A549 (cell line): ENCODE data around the gene NTM. TPM values are rescaled to one million over a fixed set of nuclear protein-coding genes. Genes with fewer than 3 reads are reported as not detected.

ENCODE experiments used
- ATAC-seq, 2 experiments: fragments of 200-7000 bp in 1 of 2; fragments of >200 bp in 1 of 2; cut with Nextera tagmentation in 1 of 2; cut with Tn5 transposase in 1 of 2; 3 replicates each; pipeline versions ENCODE4 v1.8.0 to v1.9.1; 2018 to 2020; ENCODE audit warnings: mild to moderate bottlenecking in 1 of 2, moderate library complexity in 1 of 2
- CTCF ChIA-PET: fragments of 300-600 bp; sonication (Branson Sonifier 250); formaldehyde crosslinking; extraction: SDS; loops from one replicate; lab custom pipeline; 2021; ENCODE audit warnings: antibody characterized with exemption, inconsistent platforms; lab: Yijun Ruan, JAX
- POLR2A ChIA-PET: fragments of 350-600 bp; formaldehyde crosslinking; extraction: SDS; loops from one replicate; lab custom pipeline; 2021; ENCODE audit warnings: antibody characterized with exemption, inconsistent platforms; lab: Yijun Ruan, JAX
- DNase-seq, 2 experiments: peaks; one replicate each; pipeline versions ENCODE4 v3.0.0 to v3.0.0-alpha.2; 2011 to 2016; ENCODE audit warnings: low read depth in 1 of 2, low spot score in 1 of 2
- FAIRE-seq: peaks from 2 replicates; lab custom pipeline; 2011; peaks lifted over from hg19 to GRCh38; lab: Jason Lieb, UNC
- H3K27ac ChIP-seq, 2 experiments: fragments of >200 bp; sonication (Bioruptor Twin); formaldehyde crosslinking; 3 replicates each; pipeline ENCODE4 v1.5.1; 2016 to 2017
- H3K4me1 ChIP-seq: fragments of >200 bp; sonication (Bioruptor Twin); formaldehyde crosslinking; 3 replicates; pipeline ENCODE4 v1.6.1; 2016
- H3K4me2 ChIP-seq: fragments of >200 bp; sonication (Bioruptor Twin); formaldehyde crosslinking; 3 replicates; pipeline ENCODE4 v1.6.1; 2016
- H3K4me3 ChIP-seq: fragments of >200 bp; sonication (Bioruptor Twin); formaldehyde crosslinking; 3 replicates; pipeline ENCODE4 v1.5.1; 2016
- H3K9me3 ChIP-seq: fragments of >200 bp; sonication (Bioruptor Twin); formaldehyde crosslinking; 3 replicates; pipeline ENCODE4 v1.6.1; 2016
- CHD2 ChIP-seq: fragments of 150-350 bp; IDR thresholded peaks from 2 replicates; pipeline ENCODE4 v1.6.1; 2014; ENCODE audit warnings: low read length; ENCODE audit not compliant: partially characterized antibody
- EHF ChIP-seq: fragments of 250-450 bp; sonication (Bioruptor Pico); IDR thresholded peaks from 2 replicates; pipeline ENCODE4 v1.5.0; 2020; ENCODE audit warnings: mild to moderate bottlenecking
- EHMT2 ChIP-seq: fragments of 200-600 bp; sonication (generic); IDR thresholded peaks from 2 replicates; pipeline ENCODE4 v1.6.1; 2016; ENCODE audit warnings: antibody characterized with exemption, low read depth, mild to moderate bottlenecking, moderate library complexity
- ESRRA ChIP-seq: fragments of 150-350 bp; IDR thresholded peaks from 2 replicates; pipeline ENCODE4 v1.6.1; 2014; ENCODE audit warnings: mild to moderate bottlenecking, low read length, borderline replicate concordance
- FOSB ChIP-seq: fragments of 250-450 bp; sonication (Bioruptor Pico); IDR thresholded peaks from 2 replicates; pipeline ENCODE4 v1.5.0; 2020; ENCODE audit warnings: mild to moderate bottlenecking, moderate library complexity
- FOSL2 ChIP-seq, 2 experiments: fragments of 450-650 bp in 1 of 2; fragments of >200 bp in 1 of 2; sonication (Bioruptor Twin) in 1 of 2; formaldehyde crosslinking; IDR thresholded peaks; 2 replicates each; pipeline versions ENCODE4 v1.5.0 to v1.6.1; 2016 to 2020; ENCODE audit warnings: mild to moderate bottlenecking in 1 of 2, moderate library complexity in 1 of 2
- HEYL ChIP-seq: fragments of 250-450 bp; sonication (Bioruptor Pico); IDR thresholded peaks from 2 replicates; pipeline ENCODE4 v1.8.0; 2021; ENCODE audit warnings: mild to moderate bottlenecking, moderate library complexity
- HOXB13 ChIP-seq: fragments of 250-450 bp; sonication (Bioruptor Pico); IDR thresholded peaks from 2 replicates; pipeline ENCODE4 v1.5.0; 2020; ENCODE audit warnings: low read depth, mild to moderate bottlenecking, moderate library complexity
- HOXB5 ChIP-seq: fragments of 250-450 bp; sonication (Bioruptor Pico); IDR thresholded peaks from 2 replicates; pipeline ENCODE4 v1.5.0; 2020; ENCODE audit warnings: mild to moderate bottlenecking, moderate library complexity
- KDM1A ChIP-seq: fragments of 200-600 bp; sonication (generic); IDR thresholded peaks from 2 replicates; pipeline ENCODE4 v1.6.1; 2016; ENCODE audit warnings: low read depth, mild to moderate bottlenecking
- KDM5A ChIP-seq: fragments of 200-600 bp; sonication (generic); IDR thresholded peaks from 2 replicates; pipeline ENCODE4 v1.6.1; 2016; ENCODE audit warnings: antibody characterized with exemption, mild to moderate bottlenecking
- MAFK ChIP-seq: fragments of 450-650 bp; IDR thresholded peaks from 2 replicates; pipeline ENCODE4 v1.6.1; 2014; ENCODE audit not compliant: partially characterized antibody
- NFE2L2 ChIP-seq: fragments of 150-350 bp; conservative IDR thresholded peaks from 2 replicates; pipeline ENCODE4 v1.6.1; 2014; ENCODE audit warnings: low read length
- NPAS2 ChIP-seq: fragments of 250-450 bp; sonication (Bioruptor Pico); IDR thresholded peaks from 2 replicates; pipeline ENCODE4 v1.8.0; 2022; ENCODE audit warnings: mild to moderate bottlenecking, moderate library complexity, borderline replicate concordance
- NR3C1 ChIP-seq: fragments of >200 bp; sonication (Bioruptor Twin); formaldehyde crosslinking; IDR thresholded peaks from 3 replicates; pipeline ENCODE4 v1.6.1; 2017
- PHF8 ChIP-seq: fragments of 200-600 bp; sonication (generic); IDR thresholded peaks from 2 replicates; pipeline ENCODE4 v1.6.1; 2016; ENCODE audit warnings: low read depth, mild to moderate bottlenecking, antibody characterized with exemption, moderate library complexity, borderline replicate concordance
- POLR2A ChIP-seq: IDR thresholded peaks from 2 replicates; pipeline ENCODE4 v1.6.1; 2012; ENCODE audit warnings: mild to moderate bottlenecking, low read length
- RARB ChIP-seq: fragments of 250-450 bp; sonication (Bioruptor Pico); IDR thresholded peaks from 2 replicates; pipeline ENCODE4 v1.8.0; 2021; ENCODE audit warnings: mild to moderate bottlenecking, moderate library complexity
- SMC3 ChIP-seq: fragments of >200 bp; sonication (Bioruptor Twin); formaldehyde crosslinking; IDR thresholded peaks from 3 replicates; pipeline ENCODE4 v1.6.1; 2018; ENCODE audit warnings: inconsistent platforms
- TP53 ChIP-seq: fragments of 250-450 bp; sonication (Bioruptor Pico); IDR thresholded peaks from 2 replicates; pipeline ENCODE4 v1.5.0; 2021; ENCODE audit warnings: mild to moderate bottlenecking, moderate library complexity
- ZNF302 ChIP-seq: fragments of 250-450 bp; sonication (Bioruptor Pico); IDR thresholded peaks from 2 replicates; pipeline ENCODE4 v1.9.0; 2021; ENCODE audit warnings: inconsistent platforms, mild to moderate bottlenecking, moderate library complexity
- WGBS: methylation state at CpG from one replicate; pipeline ENCODE4 v1.1.6; 2017; ENCODE audit errors: missing lambda C conversion rate; 5-methylcytosine and 5-hydroxymethylcytosine counted together
- polyA plus RNA-seq, 4 experiments: library from polyadenylated mRNA; depleted of rRNA in 3 of 4; stranded (reverse); fragments of >200 nt; fragmentation: RNase III in 1 of 4; extraction: RNeasy Plus Mini Kit Qiagen cat#74134 plus additional on column Dnase treatment in 1 of 4; gene quantifications; 2 replicates in 3 of 4; 3 replicates in 1 of 4; pipeline ENCODE4 v1.2.3, GENCODE V29; 2011 to 2017
- TF ChIP-seq, protein P1 (sequence below): IDR thresholded peaks from 2 replicates; pipeline ENCODE4 v1.6.1; 2012
- TF ChIP-seq, protein P2 (sequence below): fragments of 250-450 bp; sonication (Bioruptor Pico); IDR thresholded peaks from 2 replicates; pipeline ENCODE4 v1.5.0; 2021; ENCODE audit warnings: mild to moderate bottlenecking, moderate library complexity, borderline replicate concordance
- TF ChIP-seq, protein P3 (sequence below): fragments of >200 bp; sonication (Bioruptor Twin); formaldehyde crosslinking; IDR thresholded peaks from 3 replicates; pipeline ENCODE4 v1.6.1; 2016

Gene NTM
- polyA plus RNA-seq, 2 of the 4 experiments (the other 2 are of a cell fraction) = not detected

DNA sequence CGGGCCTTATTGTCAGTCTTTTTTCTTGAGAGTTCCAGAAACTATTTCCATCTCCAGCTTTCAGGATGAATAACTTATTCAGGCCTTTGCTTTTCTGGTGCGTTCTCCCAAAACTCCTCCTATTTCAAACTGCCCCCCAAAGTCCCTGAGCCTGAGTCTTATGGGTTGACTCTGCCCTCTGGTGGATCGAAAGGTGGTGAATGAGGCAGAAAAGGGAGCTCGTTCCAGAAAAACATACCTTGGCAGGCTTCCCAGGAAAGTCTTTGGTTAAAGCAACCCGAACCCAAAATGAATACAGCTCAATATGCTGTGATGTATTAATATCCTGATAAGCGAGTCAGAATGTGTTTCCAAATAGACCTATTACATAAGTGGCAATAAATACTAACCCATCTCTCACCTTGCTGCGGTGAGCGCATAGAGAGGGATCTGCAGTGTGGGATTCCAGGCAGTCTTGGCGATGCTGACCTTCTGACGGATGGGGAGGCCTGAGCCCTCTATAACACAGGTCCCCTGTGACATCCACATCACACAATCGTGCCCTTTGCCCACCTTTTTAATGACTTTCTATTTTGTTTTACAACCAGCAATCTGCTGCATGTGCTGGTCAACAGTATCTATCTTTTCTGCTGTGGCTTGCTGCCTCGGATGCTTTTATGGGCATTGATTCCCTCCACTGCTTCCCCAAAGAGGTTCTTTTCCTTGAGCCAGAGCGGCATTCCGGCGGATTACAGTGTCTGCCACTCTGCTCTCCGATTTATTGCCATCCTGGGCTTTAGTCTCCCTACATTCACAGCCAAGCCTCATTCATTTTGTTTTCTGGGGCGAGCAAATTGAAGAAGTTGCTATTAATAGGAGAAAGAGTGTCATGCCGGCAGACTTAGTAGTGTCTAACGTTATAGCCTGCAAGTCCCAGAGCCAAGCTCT lies 756.8 kb downstream of the NTM start:
- CTCF ChIA-PET = no interaction called here
- no peak overlapping the region for H3K27ac ChIP-seq
- TF ChIP-seq NR3C1 (no peak), HEYL (CRISPR knock-in tag) (no peak), PHF8 (no peak), NFE2L2 (no peak), EHF (CRISPR knock-in tag) (no peak), CHD2 (no peak), POLR2A (no peak), ZNF302 (CRISPR knock-in tag) (no peak), HOXB5 (no peak), ESRRA (no peak), EHMT2 (no peak), TP53 (CRISPR knock-in tag) (no peak), MAFK (no peak), HOXB13 (no peak), NPAS2 (no peak), FOSB (CRISPR knock-in tag) (no peak), KDM1A (no peak)
- TF ChIP-seq, protein P1, sequence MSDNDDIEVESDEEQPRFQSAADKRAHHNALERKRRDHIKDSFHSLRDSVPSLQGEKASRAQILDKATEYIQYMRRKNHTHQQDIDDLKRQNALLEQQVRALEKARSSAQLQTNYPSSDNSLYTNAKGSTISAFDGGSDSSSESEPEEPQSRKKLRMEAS = no peak
- TF ChIP-seq, protein P2, sequence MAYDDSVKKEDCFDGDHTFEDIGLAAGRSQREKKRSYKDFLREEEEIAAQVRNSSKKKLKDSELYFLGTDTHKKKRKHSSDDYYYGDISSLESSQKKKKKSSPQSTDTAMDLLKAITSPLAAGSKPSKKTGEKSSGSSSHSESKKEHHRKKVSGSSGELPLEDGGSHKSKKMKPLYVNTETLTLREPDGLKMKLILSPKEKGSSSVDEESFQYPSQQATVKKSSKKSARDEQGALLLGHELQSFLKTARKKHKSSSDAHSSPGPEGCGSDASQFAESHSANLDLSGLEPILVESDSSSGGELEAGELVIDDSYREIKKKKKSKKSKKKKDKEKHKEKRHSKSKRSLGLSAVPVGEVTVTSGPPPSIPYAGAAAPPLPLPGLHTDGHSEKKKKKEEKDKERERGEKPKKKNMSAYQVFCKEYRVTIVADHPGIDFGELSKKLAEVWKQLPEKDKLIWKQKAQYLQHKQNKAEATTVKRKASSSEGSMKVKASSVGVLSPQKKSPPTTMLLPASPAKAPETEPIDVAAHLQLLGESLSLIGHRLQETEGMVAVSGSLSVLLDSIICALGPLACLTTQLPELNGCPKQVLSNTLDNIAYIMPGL (CRISPR knock-in tag) = no peak
- TF ChIP-seq, all 56 proteins: peak for 0
- DNase-seq (no peak), FAIRE-seq (no peak), ATAC-seq (no peak)
- Histone ChIP-seq H3K4me2 (no peak overlapping the region), H3K9me3 (no peaks in the 10 kb centered on the region), H3K4me3 (no peak overlapping the region), H3K4me1 (no peaks in the 10 kb centered on the region)
- POLR2A ChIA-PET = no interaction called here
- WGBS = 21% methylated on average over 18 of the region's 19 CpGs

DNA sequence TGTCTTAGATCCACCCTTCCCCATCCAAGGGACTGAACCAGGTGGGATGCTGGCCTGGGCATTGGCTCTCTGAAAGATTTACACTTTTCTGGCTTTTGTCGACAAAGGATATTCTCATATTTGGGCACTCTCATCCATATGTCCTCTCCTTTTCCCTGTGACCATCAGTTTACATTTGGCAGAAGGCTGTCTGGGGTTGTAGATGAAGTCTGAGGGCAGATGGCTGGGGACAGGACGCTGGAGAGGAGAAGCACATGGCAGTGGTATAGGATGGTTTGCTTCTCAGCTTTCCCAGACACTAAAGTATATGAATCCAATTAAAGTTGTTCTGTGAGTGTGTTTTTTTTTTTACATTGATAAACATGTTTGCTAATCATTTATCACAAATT lies 757.5 kb downstream of the NTM start:
- POLR2A ChIA-PET = no interaction called here
- DNase-seq (no peak), ATAC-seq (no peak), FAIRE-seq (no peak)
- H3K4me3 ChIP-seq = no peak overlapping the region
- 15% methylated on average over 2 of the region's 2 CpGs for WGBS
- CTCF ChIA-PET = no interaction called here
- H3K9me3 ChIP-seq = no peaks in the 10 kb centered on the region
- no peak overlapping the region for H3K4me2 ChIP-seq
- H3K4me1 ChIP-seq = no peaks in the 10 kb centered on the region
- TF ChIP-seq SMC3 = no peak
- no peak for TF ChIP-seq RARB (CRISPR knock-in tag)
- no peak for TF ChIP-seq KDM1A
- no peak for TF ChIP-seq FOSL2 (IDR thresholded peaks at IDR 0.05)
- no peak for TF ChIP-seq FOSL2 (CRISPR knock-in tag; IDR thresholded peaks at IDR 0.05)
- TF ChIP-seq, protein P3, sequence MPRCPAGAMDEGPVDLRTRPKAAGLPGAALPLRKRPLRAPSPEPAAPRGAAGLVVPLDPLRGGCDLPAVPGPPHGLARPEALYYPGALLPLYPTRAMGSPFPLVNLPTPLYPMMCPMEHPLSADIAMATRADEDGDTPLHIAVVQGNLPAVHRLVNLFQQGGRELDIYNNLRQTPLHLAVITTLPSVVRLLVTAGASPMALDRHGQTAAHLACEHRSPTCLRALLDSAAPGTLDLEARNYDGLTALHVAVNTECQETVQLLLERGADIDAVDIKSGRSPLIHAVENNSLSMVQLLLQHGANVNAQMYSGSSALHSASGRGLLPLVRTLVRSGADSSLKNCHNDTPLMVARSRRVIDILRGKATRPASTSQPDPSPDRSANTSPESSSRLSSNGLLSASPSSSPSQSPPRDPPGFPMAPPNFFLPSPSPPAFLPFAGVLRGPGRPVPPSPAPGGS = no peak
- no peak for TF ChIP-seq KDM5A
- no peak overlapping the region for H3K27ac ChIP-seq
